A549 (cell line): ENCODE data around the gene ADAD1.

Experiments used
- POLR2A ChIP-seq: IDR thresholded peaks from 2 replicates; pipeline ENCODE4 v1.6.1; 2012; ENCODE audit warnings: mild to moderate bottlenecking, low read length
- RFX5 ChIP-seq: fragments of 450-650 bp; IDR thresholded peaks from 2 replicates; pipeline ENCODE4 v1.7.1; 2014; ENCODE audit warnings: antibody characterized with exemption, mild to moderate bottlenecking, moderate library complexity

- TF ChIP-seq RFX5 (no peak), POLR2A (no peak)
Measured at GRCh38 chr4:122356317-122356808, 22.4 kb upstream of the ADAD1 start.
